Measurements from ENCODE around the gene GSDMA. TPM values are rescaled to one million over a fixed set of nuclear protein-coding genes. Genes with fewer than 3 reads are reported as not detected.

Gene GSDMA
- total and polyA plus RNA-seq, 9 donors: 0.10 to 0.55 (median 0.15) TPM; not detected in 5

- Histone ChIP-seq H3K27me3 (no peaks in the 10 kb centered on the region), H3K4me3 (no peak overlapping the region), H3K9me3 (no peaks in the 10 kb centered on the region), H3K36me3 (no peaks in the 10 kb centered on the region), H3K4me1 (ENCODE audit: insufficient read depth) (no peaks in the 10 kb centered on the region), H3K27ac (no peak overlapping the region)
- intact Hi-C loops (cut with DNase I): no loop called here
- no peak for DNase-seq
- 71 to 83% (median 77%) methylated on average over 5 of the region's 5 CpGs for WGBS, 3 donors
- TF ChIP-seq EP300 (IDR thresholded peaks at IDR 0.05) (no peak), CTCF (IDR thresholded peaks at IDR 0.05) (no peak), POLR2A (IDR thresholded peaks at IDR 0.05) (no peak)
Observed at GRCh38 chr17:39934324-39934723, 28.5 kb upstream of the GSDMA start.

GRCh38 chr17:39935909-39936308 is 26.9 kb upstream of the GSDMA start:
- DNase-seq: no peak
- Histone ChIP-seq H3K36me3 (no peaks in the 10 kb centered on the region), H3K4me1 (ENCODE audit: insufficient read depth) (no peaks in the 10 kb centered on the region), H3K9me3 (no peaks in the 10 kb centered on the region), H3K4me3 (no peak overlapping the region), H3K27me3 (no peaks in the 10 kb centered on the region), H3K27ac (no peak overlapping the region)
- no peak for TF ChIP-seq EP300 (IDR thresholded peaks at IDR 0.05)
- no peak for TF ChIP-seq CTCF (IDR thresholded peaks at IDR 0.05)
- no peak for TF ChIP-seq POLR2A (IDR thresholded peaks at IDR 0.05)
- 54 to 65% (median 60%) methylated on average over 3 of the region's 3 CpGs for WGBS, 3 donors
- intact Hi-C loops (cut with DNase I): no loop called here

- H3K4me3 ChIP-seq: no peak overlapping the region
- no peaks in the 10 kb centered on the region for H3K9me3 ChIP-seq
- no peaks in the 10 kb centered on the region for H3K36me3 ChIP-seq
- TF ChIP-seq CTCF (IDR thresholded peaks at IDR 0.05) (no peak), EP300 (IDR thresholded peaks at IDR 0.05) (no peak), POLR2A (IDR thresholded peaks at IDR 0.05) (no peak)
- no peaks in the 10 kb centered on the region for H3K4me1 ChIP-seq (ENCODE audit: insufficient read depth)
- no peak for DNase-seq
- 86 to 92% (median 90%) methylated on average over 3 of the region's 3 CpGs for WGBS, 3 donors
- H3K27me3 ChIP-seq: no peaks in the 10 kb centered on the region
- intact Hi-C loops (cut with DNase I): no loop called here
- no peak overlapping the region for H3K27ac ChIP-seq
Observed at GRCh38 chr17:39937447-39937846, 25.4 kb upstream of the GSDMA start.

GRCh38 chr17:39938140-39938869 is 24.5 kb upstream of the GSDMA start:
- Histone ChIP-seq H3K4me1 (ENCODE audit: insufficient read depth) (no peaks in the 10 kb centered on the region), H3K9me3 (no peaks in the 10 kb centered on the region), H3K36me3 (no peaks in the 10 kb centered on the region), H3K4me3 (no peak overlapping the region), H3K27me3 (no peaks in the 10 kb centered on the region), H3K27ac (no peak overlapping the region)
- intact Hi-C loops (cut with DNase I): no loop called here
- DNase-seq: no peak
- 49 to 62% (median 50%) methylated on average over 8 of the region's 8 CpGs for WGBS, 3 donors
- TF ChIP-seq CTCF (IDR thresholded peaks at IDR 0.05): no peak
- TF ChIP-seq POLR2A (IDR thresholded peaks at IDR 0.05): no peak
- TF ChIP-seq EP300 (IDR thresholded peaks at IDR 0.05): no peak

Data from ovary (tissue), 9 donors.